Activated CD8-positive, alpha-beta memory T cell treated with anti-CD3 and anti-CD28 coated beads for 1 hour (primary cell): ENCODE data around the gene C19orf44.
A peak's percentile ranks its signal among the peaks of the same experiment; 100 is the strongest.
"Not testable (repeated sequence)": the region's sequence is repeated elsewhere in the genome, so short reads cannot be mapped to it uniquely, and the experiment has no call there.

Experiments
- DNase-seq, 2 donors: peaks; one replicate each; pipeline ENCODE4 v3.0.0-alpha.2; 2020; ENCODE audit warnings: low read depth in 1 of 2; ENCODE audit errors: extremely low read depth in 1 of 2

C19orf44 gene

GRCh38 chr19:16495982-16496612, at the start of gene C19orf44, which contains the start of gene CALR3:
C19orf44 (plus strand) TSS chr19:16496394; CDS start chr19:16500793, 4,399 bp downstream.
CALR3 (minus strand) TSS chr19:16496167; CDS start chr19:16496129, 38 bp downstream.
- peak; percentile 89 to 94 for DNase-seq

GRCh38 chr19:16446724-16447368, 49.3 kb upstream of the C19orf44 start:
- no peak for DNase-seq

GRCh38 chr19:16448872-16449271, 47.3 kb upstream of the C19orf44 start:
- DNase-seq, result not testable (repeated sequence)

- no peak for DNase-seq
Observed at GRCh38 chr19:16449330-16449961, 46.7 kb upstream of the C19orf44 start.

GRCh38 chr19:16452325-16452724, 43.9 kb upstream of the C19orf44 start:
- DNase-seq, result no peak

GRCh38 chr19:16454351-16454918, 41.8 kb upstream of the C19orf44 start:
- no peak for DNase-seq

GRCh38 chr19:16455489-16455888, 40.7 kb upstream of the C19orf44 start:
- DNase-seq, result no peak

GRCh38 chr19:16456652-16457194, 39.5 kb upstream of the C19orf44 start:
- no peak for DNase-seq

- no peak for DNase-seq
Observed at GRCh38 chr19:16457195-16457953, 38.8 kb upstream of the C19orf44 start.

- DNase-seq, result no peak
Observed at GRCh38 chr19:16457954-16458331, 38.3 kb upstream of the C19orf44 start.

GRCh38 chr19:16458391-16459341, 37.5 kb upstream of the C19orf44 start:
- DNase-seq, result no peak

- DNase-seq, result no peak
Observed at GRCh38 chr19:16459680-16460079, 36.5 kb upstream of the C19orf44 start.

- DNase-seq, result no peak
Observed at GRCh38 chr19:16460454-16460853, 35.7 kb upstream of the C19orf44 start.

GRCh38 chr19:16461630-16462051, 34.6 kb upstream of the C19orf44 start:
- DNase-seq, result no peak

GRCh38 chr19:16462757-16463250, 33.4 kb upstream of the C19orf44 start:
- DNase-seq, result no peak

GRCh38 chr19:16463341-16463990, 32.7 kb upstream of the C19orf44 start:
- DNase-seq, result no peak

GRCh38 chr19:16463991-16464575, 32.1 kb upstream of the C19orf44 start:
- DNase-seq, result no peak

GRCh38 chr19:16465239-16465638, 31.0 kb upstream of the C19orf44 start:
- DNase-seq, result no peak
